ENCODE results near the gene LINC01488.

LINC01488 gene

DNA sequence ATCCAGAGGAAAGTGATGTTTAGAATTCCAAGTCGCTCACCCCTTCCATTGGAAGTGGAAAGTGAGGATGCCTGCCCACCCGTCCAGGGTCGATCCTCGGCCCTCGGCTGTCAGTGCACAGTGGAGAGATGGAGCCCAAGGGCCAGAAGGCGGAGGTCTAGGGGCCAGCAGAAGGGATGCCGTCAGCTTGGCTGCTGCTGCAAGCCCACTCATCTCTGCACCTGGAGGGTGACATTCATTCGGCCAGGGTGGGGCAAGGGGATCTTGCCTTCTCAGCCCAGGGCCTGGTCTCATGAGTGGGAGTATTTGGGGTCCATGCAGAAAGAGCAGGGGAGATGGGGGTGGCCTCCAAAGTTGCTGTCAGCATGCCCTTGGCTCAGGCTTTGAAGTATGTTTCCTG, 30.7 kb downstream of the LINC01488 start:
- no peak for DNase-seq

GRCh38 chr11:69512790-69513189, 31.3 kb downstream of the LINC01488 start:
- no peak for DNase-seq

DNA sequence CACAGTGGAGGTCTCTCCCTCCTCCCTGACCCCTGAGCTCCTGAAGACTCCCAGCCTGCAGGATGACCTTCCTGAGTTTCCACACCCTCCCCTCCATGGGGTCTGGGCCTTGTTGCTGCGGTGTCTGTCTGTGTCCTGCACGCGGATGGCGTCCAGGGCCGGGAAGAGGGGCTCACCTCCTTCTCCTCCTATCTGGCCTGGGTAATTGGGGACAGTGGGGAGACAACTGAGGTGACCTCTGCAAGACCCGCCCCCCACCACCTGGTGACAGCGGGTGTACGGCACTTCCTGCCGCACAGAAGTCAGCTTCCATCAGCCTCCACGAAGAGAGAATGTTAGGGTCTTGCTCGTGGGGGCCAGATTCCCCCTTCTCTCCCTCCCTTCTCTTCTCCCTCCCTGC, 31.7 kb downstream of the LINC01488 start:
- DNase-seq: no peak

DNA sequence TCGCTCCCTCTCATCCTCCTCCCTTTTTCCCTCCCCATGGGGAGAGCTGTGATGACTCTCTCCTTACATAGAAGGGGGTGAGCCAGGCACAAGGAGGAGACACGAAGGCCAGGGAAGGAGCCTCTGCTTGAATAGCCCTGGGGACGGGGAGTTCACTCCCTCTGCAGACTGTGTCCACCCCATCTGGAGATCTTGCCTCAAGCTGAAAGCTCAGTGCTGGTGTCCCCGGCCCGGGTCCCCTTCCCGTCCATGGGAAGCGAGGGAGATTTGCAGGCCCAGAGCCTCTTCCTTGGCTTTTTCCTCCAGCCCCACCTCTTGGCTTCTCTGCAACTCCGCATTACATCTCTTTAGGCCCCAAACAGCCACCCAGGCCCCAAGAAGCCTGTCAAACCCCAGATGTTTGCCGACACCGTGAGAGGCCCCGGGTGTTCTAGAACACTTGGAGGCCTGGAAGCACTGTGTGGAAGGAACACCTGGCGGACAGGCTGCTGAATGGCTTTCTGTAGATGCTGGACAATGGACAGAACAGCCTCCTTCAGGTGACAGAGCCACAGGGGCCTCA, 32.3 kb downstream of the LINC01488 start:
- DNase-seq: no peak

DNA sequence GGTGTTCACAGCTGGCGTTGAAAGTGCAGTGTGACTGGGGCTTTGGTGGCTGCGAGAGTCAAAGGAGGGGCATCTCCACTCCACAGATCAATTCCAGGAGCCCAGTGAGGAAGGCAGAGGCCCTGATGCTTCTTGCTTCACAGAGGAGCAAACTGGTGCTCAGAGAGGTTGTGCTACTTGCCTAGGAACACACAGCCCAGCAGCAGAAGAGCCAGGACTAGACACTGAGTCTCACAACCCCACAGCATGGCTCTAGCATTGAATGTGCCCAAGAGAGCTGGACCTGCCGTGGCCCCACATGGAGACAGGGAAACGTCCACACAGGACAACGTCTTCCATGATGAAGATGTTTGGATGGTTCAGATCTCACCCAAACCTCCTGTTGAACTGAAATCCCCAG, 33.3 kb downstream of the LINC01488 start:
- no peak for DNase-seq

DNA sequence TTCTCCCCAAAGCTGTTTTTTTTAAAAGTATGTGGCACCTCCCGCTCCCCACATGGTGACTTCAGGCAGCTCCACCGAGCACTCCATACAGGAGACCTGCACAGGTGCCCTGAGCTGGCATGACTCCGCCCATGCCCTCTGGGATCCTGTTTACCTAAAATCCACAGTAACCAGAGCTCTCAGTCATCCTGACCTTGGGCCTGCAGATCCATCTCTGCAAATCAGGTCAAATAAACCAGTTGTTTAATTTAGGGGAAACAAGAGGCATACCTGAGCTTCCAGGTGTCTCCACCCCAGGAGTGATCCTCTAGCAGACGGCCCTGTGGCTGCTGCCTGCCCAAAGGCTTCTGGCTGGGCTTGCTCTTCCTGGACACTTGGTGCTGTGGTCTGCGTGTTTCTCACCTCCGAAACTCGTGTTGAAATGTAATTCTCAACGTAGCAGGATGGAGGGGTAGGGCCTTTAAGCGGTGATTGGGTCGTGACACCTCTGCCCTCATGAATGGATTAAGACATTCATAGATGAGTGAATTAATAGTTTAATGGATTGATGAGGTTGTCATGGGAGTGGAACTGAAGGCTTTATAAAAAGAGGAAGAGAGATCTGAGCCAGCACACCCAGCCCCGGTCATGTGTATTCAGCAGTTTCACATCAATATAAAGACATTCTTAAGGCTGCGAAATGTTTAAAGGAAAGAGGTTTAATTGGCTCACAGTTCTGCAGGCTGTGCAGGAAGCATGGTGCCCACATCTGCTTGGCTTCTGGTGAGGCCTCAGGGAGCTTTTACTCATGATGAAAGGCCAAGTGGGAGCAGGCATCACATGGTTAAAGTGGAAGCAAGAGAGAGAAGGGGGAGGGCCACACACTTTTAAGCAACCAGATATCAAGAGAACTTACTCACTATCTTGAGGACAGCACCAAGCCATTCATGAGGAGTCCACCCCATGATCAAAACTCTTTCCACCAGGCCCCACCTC, 34.1 kb downstream of the LINC01488 start:
- no peak for DNase-seq

- DNase-seq: no peak
Observed at GRCh38 chr11:69516526-69516925, 35.1 kb downstream of the LINC01488 start.

DNA sequence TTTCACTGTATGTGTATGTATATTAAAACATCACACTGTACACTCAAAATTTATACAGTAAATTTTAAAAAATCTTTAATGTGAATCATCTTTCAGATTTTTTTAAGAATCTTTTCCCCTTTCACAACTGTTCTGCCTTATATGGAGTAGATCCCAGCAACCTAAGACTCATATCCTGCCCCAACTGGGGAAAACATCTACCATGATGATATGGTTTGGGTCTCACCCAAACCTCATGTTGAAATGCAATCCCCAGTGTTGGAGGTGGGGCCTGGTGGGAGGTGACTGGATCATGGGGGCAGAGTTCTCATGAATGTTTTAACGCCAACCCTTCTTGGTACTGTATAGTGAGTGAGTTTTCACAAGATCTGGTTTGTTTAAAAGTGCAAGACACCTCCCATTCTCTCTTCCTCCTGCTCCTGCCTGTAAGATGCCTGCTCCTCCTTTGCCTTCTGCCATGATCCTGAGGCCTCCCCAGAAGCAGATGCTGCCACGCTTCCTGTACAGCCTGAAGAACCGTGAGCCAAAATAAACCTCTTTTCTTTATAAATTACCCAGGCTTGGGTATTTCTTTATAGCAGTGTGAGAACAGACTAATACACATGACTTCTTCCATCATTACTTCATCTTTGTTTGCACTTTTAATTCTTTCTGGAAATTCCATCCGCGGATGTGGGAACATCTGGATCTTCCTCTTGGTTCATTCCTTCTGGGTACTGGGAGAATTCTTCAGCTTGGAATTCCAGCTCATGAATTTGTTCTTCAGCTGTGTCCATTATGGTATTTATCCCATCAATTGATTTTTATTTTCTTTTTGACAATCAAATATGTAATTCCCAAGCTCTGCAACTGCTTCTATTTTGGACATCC, 36.9 kb downstream of the LINC01488 start:
- no peak for DNase-seq

- no peak for DNase-seq
Observed at GRCh38 chr11:69520186-69520916, 38.9 kb downstream of the LINC01488 start.

DNA sequence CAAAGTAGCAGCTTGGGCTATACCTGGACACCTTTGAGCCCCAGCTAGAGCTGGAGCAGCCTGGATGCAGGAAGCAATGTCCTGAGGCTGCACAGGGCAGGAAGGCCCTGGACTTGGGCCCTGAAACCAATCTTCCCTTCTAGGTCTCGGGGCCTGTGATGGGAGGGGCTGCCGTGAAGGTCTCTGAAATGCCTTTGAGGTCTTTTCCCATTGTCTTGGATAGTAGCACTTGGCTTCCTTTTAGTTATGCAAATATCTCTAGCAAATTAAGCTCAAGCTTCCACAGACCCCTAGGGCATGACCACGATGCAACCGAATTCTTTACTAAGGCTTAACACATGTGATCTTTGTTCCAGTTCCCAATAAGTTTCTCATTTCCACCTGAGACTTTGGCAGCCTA, 40.0 kb downstream of the LINC01488 start:
- DNase-seq: no peak

GRCh38 chr11:69523453-69523852, 42.0 kb downstream of the LINC01488 start:
- no peak for DNase-seq

- no peak for DNase-seq
Observed at GRCh38 chr11:69524291-69524882, 42.9 kb downstream of the LINC01488 start.

GRCh38 chr11:69524991-69525411, 43.5 kb downstream of the LINC01488 start:
- DNase-seq: no peak

DNA sequence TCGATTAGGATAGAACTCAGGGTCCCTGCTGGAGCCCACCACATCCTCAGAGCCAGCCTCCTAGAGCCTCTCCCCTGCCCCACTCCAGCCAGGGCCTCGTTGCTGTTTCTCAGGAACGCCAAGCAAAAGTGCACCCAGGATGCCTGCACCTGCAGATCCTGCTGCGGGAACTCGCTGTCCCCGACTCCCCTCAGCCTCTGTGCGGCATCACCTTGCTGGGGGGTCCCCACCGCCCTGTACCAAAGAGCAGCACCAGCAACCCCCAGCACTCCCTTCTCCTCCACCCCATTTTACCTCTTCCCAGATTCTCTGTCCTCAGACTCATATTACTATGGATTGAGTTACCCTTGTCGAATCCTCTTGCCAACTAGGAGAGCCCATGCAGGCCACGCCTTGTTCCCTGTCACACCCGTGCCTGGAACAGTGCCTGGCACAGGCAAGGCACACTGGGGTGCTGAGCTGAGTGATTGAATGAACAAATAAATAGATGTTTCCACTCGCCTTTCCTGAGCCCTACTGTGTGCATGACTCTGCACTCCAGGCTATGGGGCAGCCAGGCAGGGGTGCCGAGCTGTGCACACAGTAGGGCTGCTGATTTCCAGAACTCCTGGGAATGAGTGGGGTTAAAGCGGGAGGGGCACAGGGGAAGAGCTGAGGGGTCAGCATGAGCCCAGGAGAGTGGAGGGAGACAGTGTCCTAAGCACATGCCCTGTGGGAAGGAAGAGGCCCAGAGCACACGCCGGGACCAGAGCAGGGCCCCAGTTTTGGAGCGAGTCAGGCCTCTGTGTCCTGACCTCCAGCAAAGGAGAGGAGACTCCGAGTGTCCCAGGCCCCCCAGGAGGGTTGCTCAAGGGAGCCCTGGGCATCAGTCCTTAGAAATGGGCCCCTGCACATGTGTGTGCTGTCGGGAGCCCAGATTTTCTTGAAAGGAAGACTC, 44.3 kb downstream of the LINC01488 start:
- no peak for DNase-seq

DNA sequence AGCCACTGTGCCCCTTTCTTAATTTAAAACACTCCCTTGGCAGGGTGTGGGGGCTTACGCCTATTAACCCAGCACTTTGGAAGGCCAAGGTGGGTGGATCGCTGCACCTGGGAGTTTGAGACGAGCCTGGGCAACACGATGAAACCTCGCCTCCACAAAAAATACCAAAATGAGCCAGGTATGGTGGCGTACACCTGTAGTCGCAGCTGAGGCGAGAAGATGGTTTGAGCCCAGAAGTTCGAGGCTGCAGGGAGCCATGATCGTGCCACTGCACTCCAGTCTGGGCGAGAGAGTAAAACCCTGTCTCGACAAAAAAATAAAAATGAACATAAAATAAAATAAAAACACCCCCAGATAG, 45.0 kb downstream of the LINC01488 start:
- no peak for DNase-seq

- DNase-seq: no peak
Observed at GRCh38 chr11:69529001-69529400, 47.5 kb downstream of the LINC01488 start.

DNA sequence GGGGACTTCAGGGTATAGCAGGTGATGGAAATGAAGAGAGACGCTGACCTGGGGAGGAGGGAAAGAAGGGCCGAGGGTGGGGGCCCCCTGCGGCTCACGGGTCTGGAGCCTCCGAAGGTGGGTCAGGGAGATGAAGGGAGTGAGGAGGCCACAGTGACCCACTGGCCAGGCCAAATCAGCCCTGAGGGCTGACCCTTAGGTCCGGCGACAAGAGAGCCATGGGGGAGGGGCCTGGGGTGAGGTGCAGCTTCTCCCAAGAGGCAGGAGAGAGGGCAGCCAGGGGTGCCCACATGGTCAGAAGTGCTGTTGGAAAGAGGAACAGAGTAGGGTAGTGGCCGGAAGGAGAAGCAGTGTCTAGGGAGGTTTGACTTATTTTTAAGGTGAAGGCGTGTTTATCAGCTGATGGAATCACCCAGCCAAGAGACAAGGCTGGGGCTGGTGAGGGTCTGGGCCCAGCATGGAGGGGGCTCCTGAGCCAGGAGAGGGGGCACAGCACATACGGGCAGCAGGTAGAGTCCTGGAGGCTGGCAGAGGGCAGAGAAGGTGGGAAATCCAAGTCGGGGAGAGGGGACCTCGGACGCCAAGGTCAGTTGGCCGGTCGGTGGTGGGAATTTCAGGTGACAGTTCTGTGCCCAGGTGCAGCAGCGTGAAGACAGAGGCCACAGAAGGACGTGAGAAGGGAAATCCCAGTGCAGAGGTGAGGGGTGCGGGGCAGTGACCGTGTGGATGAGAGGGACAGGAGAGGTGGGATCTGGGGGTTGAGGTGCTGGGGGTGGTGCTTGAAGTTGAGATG, 49.0 kb downstream of the LINC01488 start:
- DNase-seq: no peak

DNA sequence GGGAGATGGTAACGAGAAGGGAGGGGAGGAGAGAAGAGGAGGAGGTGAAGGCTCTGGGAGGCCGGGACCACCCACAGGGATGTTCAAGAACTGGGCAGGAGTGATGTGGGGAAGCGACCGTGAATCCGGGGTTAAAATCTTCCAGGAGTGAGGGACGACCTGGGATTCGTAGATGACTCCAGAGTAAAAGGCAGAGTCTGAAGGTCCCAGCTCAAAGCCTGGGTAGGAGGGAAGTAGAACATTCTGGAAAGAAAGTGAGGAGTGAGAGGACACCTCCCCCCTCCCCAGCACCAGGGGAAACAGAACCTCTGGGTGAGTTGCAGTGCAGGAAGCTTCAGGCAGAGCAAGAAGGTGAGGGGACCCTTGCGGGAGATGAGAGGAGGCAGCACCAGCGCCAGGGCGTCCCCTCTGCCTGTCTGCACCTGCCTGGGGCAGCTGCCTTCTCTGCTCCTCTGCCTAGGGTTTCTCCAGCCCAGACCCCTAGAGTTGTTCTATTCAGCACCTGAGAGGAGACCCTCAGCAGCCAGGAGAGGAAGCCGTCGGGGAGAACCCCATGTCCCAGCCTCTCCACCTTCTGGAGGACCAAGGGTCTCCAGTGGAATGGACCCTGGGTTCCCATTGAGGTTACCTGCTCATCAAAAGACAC, 49.7 kb downstream of the LINC01488 start:
- no peak for DNase-seq

- no peak for DNase-seq
Observed at GRCh38 chr11:69531717-69532088, 50.2 kb downstream of the LINC01488 start.
